Astrocyte of the cerebellum (primary cell): ENCODE measurements around the gene PGAP2.
A peak's percentile ranks its signal among the peaks of the same experiment; 100 is the strongest.

ENCODE experiments used
- DNase-seq: peaks from one replicate; pipeline ENCODE4 v3.0.0-alpha.2; 2011; ENCODE audit warnings: low read depth
- H3K4me3 ChIP-seq: 2 replicates; pipeline ENCODE4 v1.5.1; 2011; ENCODE audit warnings: mild to moderate bottlenecking, low read depth, low read length, moderate library complexity
- in situ Hi-C: cut with HindIII; loops from 2 replicates; pipeline ENCODE4 v1.10.0; 2017; ENCODE audit warnings: low sequenced_read_pairs
- TF ChIP-seq, protein P1 (sequence below): IDR thresholded peaks from 2 replicates; pipeline ENCODE4 v1.5.1; 2012; ENCODE audit warnings: low read length, low read depth, moderate library complexity, mild to moderate bottlenecking; ENCODE audit errors: missing control alignments

PGAP2 gene

DNA sequence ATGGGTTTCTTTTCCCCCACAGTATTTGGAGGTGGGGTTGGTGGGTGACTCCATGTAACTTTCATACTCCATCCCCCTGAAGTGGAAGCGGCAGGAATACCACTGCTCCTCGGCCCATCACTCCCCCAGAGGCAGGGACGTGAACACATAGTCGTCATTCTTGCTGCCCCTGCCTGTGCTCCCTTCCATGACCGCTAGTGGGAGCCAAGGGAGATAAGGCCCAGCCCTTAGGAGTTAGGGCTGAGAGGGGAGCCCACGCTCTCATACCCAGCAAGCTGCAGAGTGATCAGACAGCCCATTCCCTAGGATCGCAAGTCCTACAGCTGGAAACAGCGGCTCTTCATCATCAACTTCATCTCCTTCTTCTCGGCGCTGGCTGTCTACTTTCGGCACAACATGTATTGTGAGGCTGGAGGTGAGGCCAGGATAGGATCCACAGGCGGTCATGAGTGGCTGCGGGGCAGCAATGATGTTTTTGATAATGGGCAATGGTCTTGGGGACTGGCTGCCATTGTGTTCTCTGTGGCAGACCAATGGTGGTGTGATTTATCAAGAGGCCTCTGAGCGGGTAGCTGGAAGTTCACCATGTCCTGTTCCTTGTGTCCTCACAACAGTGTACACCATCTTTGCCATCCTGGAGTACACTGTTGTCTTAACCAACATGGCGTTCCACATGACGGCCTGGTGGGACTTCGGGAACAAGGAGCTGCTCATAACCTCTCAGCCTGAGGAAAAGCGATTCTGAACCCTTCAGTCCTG lies 16.5 kb downstream of the PGAP2 start:
- in situ Hi-C loops, result no loop called here
- H3K4me3 ChIP-seq, result no peak overlapping the region
- TF ChIP-seq, protein P1, sequence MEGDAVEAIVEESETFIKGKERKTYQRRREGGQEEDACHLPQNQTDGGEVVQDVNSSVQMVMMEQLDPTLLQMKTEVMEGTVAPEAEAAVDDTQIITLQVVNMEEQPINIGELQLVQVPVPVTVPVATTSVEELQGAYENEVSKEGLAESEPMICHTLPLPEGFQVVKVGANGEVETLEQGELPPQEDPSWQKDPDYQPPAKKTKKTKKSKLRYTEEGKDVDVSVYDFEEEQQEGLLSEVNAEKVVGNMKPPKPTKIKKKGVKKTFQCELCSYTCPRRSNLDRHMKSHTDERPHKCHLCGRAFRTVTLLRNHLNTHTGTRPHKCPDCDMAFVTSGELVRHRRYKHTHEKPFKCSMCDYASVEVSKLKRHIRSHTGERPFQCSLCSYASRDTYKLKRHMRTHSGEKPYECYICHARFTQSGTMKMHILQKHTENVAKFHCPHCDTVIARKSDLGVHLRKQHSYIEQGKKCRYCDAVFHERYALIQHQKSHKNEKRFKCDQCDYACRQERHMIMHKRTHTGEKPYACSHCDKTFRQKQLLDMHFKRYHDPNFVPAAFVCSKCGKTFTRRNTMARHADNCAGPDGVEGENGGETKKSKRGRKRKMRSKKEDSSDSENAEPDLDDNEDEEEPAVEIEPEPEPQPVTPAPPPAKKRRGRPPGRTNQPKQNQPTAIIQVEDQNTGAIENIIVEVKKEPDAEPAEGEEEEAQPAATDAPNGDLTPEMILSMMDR, result peak; percentile 38
- no peak for DNase-seq

GRCh38 chr11:3825473-3826154 lies 17.3 kb downstream of the PGAP2 start:
- TF ChIP-seq, protein P1, result no peak
- H3K4me3 ChIP-seq, result no peak overlapping the region
- DNase-seq, result no peak
- in situ Hi-C loops, result no loop called here

DNA sequence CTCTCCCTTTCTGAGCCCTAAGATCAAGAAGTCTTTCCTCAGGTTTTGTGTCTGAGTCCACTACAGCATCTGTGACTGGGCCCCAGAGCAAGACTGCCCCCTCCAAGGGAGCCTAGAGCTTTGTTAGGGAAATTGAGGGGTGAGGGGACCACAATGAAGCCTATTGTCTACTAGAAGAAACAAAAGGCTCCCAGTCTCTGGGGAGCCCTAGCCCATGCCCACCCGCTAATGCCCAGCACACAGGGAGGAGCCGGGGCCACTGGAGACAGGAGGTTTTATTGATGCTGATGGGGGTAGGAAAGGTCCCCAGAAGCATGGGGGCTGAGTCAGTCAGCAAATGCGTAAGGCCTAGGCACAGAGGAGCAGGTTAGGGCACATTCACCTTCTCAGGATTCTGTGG lies 18.4 kb downstream of the PGAP2 start:
- H3K4me3 ChIP-seq, result no peak overlapping the region
- no peak for DNase-seq
- TF ChIP-seq, protein P1, result no peak
- in situ Hi-C loops, result no loop called here

- in situ Hi-C loops, result no loop called here
- DNase-seq, result no peak
- no peak overlapping the region for H3K4me3 ChIP-seq
- TF ChIP-seq, protein P1, result no peak
Observed at GRCh38 chr11:3827434-3828186, 19.2 kb downstream of the PGAP2 start.

DNA sequence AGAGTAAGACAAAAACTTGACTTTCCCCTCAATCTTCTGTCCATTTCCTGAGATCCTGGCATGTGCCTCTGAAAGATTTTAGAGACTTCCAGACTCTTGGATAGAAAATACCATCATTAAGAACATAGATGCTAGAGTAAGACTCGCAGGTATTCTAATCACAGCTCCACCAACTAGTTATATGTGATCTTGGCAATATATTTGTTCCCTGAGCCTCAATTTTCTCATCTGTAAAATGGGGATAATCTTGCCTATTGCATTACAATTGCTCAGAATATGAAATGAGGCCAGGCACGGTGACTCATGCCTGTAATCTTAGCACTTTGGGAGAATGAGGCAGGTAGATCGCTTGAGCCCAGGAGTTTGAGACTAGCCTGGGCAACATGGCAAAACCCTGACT lies 21.7 kb downstream of the PGAP2 start:
- in situ Hi-C loops, result loop anchor here (10.0 kb wide), 1 partner anchor 135 kb away; no protein-coding TSS in a partner anchor
- no peak overlapping the region for H3K4me3 ChIP-seq
- TF ChIP-seq, protein P1, result no peak
- DNase-seq, result no peak

DNA sequence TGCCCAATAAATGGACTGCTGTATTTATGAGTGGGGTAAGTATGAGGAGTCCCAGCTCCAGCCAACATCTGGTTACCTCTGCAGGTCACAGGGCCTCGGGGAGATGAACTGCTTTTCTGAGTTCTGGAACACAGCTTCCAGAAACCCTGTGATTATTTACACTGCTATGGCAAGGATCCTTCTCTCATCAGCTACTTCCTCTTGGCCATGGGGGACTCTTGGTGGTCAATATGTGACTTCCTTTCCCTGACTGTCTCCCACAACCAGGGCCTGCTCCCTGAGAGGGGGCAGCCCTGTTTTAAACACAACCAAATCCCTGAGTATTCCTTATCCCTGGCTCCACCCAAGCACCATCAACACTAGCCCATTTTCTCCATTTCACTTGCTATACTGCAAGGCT lies 22.4 kb downstream of the PGAP2 start:
- DNase-seq, result no peak
- TF ChIP-seq, protein P1, result no peak
- no peak overlapping the region for H3K4me3 ChIP-seq
- in situ Hi-C loops, result loop anchor here (10.0 kb wide), 1 partner anchor 134 kb away; no protein-coding TSS in a partner anchor
